B cell (primary cell): Measurements from ENCODE around the gene PCDHGB4. TPM values are rescaled to one million over a fixed set of nuclear protein-coding genes. Genes with fewer than 3 reads are reported as not detected.

Experiments used
- ATAC-seq: fragments of 200-7000 bp; cut with Tn5 transposase; one replicate; pipeline ENCODE4 v1.10.0; 2021; ENCODE audit warnings: low read depth, mild to moderate bottlenecking, moderate number of reproducible peaks, moderate library complexity
- CTCF ChIA-PET: fragments of 350-600 bp; sonication (Branson Sonifier 250); formaldehyde crosslinking; loops from one replicate; lab custom pipeline; 2021; ENCODE audit warnings: antibody characterized with exemption, inconsistent platforms; lab: Charles Lee
- POLR2A ChIA-PET: fragments of 350-600 bp; sonication (Branson Sonifier 250); formaldehyde crosslinking; loops from one replicate; lab custom pipeline; 2021; ENCODE audit warnings: antibody characterized with exemption; lab: Charles Lee
- DNase-seq: peaks from one replicate; pipeline ENCODE4 v3.0.0; 2013
- H2AFZ ChIP-seq: 2 replicates; pipeline ENCODE4 v1.6.1; 2012; ENCODE audit warnings: mild to moderate bottlenecking, low read depth, low read length; ENCODE audit not compliant: insufficient read depth, poor library complexity, severe bottlenecking
- H3K27ac ChIP-seq, 2 donors: 1 replicate in 1 of 2; 2 replicates in 1 of 2; pipeline ENCODE4 v1.5.1; 2012 to 2013; ENCODE audit warnings: low read length in 2 of 2, mild to moderate bottlenecking in 2 of 2, moderate library complexity in 1 of 2
- H3K27me3 ChIP-seq, 4 experiments: fragments of 200-600 bp in 1 of 4; sonication (generic) in 1 of 4; replicated peaks in 1 of 4; 1 replicate in 2 of 4; 2 replicates in 2 of 4; pipeline versions ENCODE4 v1.6.1 to v1.7.0; 2013 to 2016; ENCODE audit warnings: low read length in 3 of 4, mild to moderate bottlenecking in 2 of 4, mixed read lengths in 1 of 4, moderate library complexity in 1 of 4; ENCODE audit not compliant: insufficient read depth in 4 of 4, control insufficient read depth in 3 of 4; ENCODE audit errors: control extremely low read depth in 1 of 4
- H3K36me3 ChIP-seq, 2 experiments: replicated peaks in 1 of 2; 1 replicate in 1 of 2; 2 replicates in 1 of 2; pipeline versions ENCODE4 v1.6.1 to v1.7.1; 2013; ENCODE audit warnings: low read length in 1 of 2; ENCODE audit not compliant: insufficient read depth in 2 of 2, control insufficient read depth in 1 of 2; ENCODE audit errors: control extremely low read depth in 1 of 2, extremely low read depth in 1 of 2
- H3K4me1 ChIP-seq, 2 donors: fragments of 200-600 bp in 1 of 2; sonication (generic) in 1 of 2; 1 replicate in 1 of 2; 2 replicates in 1 of 2; pipeline versions ENCODE4 v1.5.1 to v1.6.1; 2013 to 2017; ENCODE audit warnings: low read length in 2 of 2; ENCODE audit not compliant: control insufficient read depth in 2 of 2, insufficient read depth in 2 of 2
- H3K4me2 ChIP-seq: replicated peaks from 2 replicates; pipeline ENCODE3; 2012; ENCODE audit warnings: mild to moderate bottlenecking, low read depth, low read length; ENCODE audit not compliant: poor library complexity, severe bottlenecking
- H3K4me3 ChIP-seq, 5 experiments: fragments of 200-600 bp in 1 of 5; sonication (generic) in 1 of 5; 1 replicate in 3 of 5; 2 replicates in 2 of 5; pipeline versions ENCODE4 v1.5.1 to v1.7.0; 2011 to 2016; ENCODE audit warnings: low read length in 4 of 5, mild to moderate bottlenecking in 4 of 5, low read depth in 2 of 5, control low read depth in 1 of 5, moderate library complexity in 1 of 5; ENCODE audit not compliant: insufficient read depth in 1 of 5; ENCODE audit errors: control extremely low read depth in 1 of 5, extremely low read depth in 1 of 5
- H3K79me2 ChIP-seq: fragments of 200-600 bp; sonication (generic); one replicate; pipeline ENCODE4 v1.6.0; 2016; ENCODE audit warnings: low read length; ENCODE audit not compliant: control insufficient read depth, insufficient read depth
- H3K9ac ChIP-seq: fragments of 200-600 bp; sonication (generic); 2 replicates; pipeline ENCODE4 v1.6.1; 2017; ENCODE audit warnings: mild to moderate bottlenecking, low read length, moderate library complexity
- H3K9me3 ChIP-seq, 3 donors: one replicate each; pipeline versions ENCODE4 v1.6.1 to v1.7.1; 2013; ENCODE audit warnings: low read length in 2 of 3; ENCODE audit not compliant: control insufficient read depth in 2 of 3, insufficient read depth in 1 of 3; ENCODE audit errors: control extremely low read depth in 1 of 3
- H4K20me1 ChIP-seq: 2 replicates; pipeline ENCODE4 v1.6.0; 2012; ENCODE audit warnings: mild to moderate bottlenecking, low read length; ENCODE audit not compliant: insufficient read depth, control insufficient read depth, poor library complexity, severe bottlenecking
- H3K27ac Mint-ChIP-seq: one replicate; pipeline ENCODE4 v1.8.0; 2021; ENCODE audit warnings: mixed read lengths
- H3K27me3 Mint-ChIP-seq: one replicate; pipeline ENCODE4 v1.8.0; 2021; ENCODE audit warnings: mixed read lengths
- H3K4me1 Mint-ChIP-seq: one replicate; pipeline ENCODE4 v1.8.0; 2021; ENCODE audit warnings: mixed read lengths
- H3K4me3 Mint-ChIP-seq: one replicate; pipeline ENCODE4 v1.8.0; 2021; ENCODE audit warnings: mixed read lengths
- H3K9me3 Mint-ChIP-seq: one replicate; pipeline ENCODE4 v1.8.0; 2022; ENCODE audit warnings: mixed read lengths; ENCODE audit not compliant: insufficient read depth
- EZH2 ChIP-seq: IDR thresholded peaks from 2 replicates; pipeline ENCODE4 v1.6.1; 2012; ENCODE audit warnings: borderline replicate concordance, low read depth, mild to moderate bottlenecking, moderate library complexity, low read length; ENCODE audit not compliant: insufficient read depth, poor library complexity, severe bottlenecking
- WGBS: methylation state at CpG from one replicate; pipeline ENCODE4 v1.1.5; 2013; ENCODE audit warnings: missing lambda C conversion rate; ENCODE audit not compliant: insufficient coverage; 5-methylcytosine and 5-hydroxymethylcytosine counted together
- intact Hi-C: fragments of 100-400 bp; cut with micrococcal nuclease; formaldehyde crosslinking; loops from one replicate; pipeline ENCODE4 v1.10.0; 2022
- polyA plus RNA-seq: library from polyadenylated mRNA; depleted of rRNA; stranded (reverse); fragments of >200 nt; gene quantifications from 2 replicates; pipeline ENCODE4 v1.2.3, GENCODE V29; 2012
- total RNA-seq, 2 donors: library from RNA; stranded (reverse); fragments of 120-200 nt in 1 of 2; gene quantifications; 1 replicate in 1 of 2; 2 replicates in 1 of 2; pipeline versions ENCODE4 v1.2.3 to v1.2.4, GENCODE V29; 2013 to 2022
- TF ChIP-seq, protein P1 (sequence below): fragments of 200-600 bp; IDR thresholded peaks from one replicate; pipeline ENCODE4 v1.8.0; 2022; ENCODE audit warnings: antibody characterized with exemption, mild to moderate bottlenecking

The PCDHGB4 gene
- total and polyA plus RNA-seq, 2 donors (not counting 1 experiment from before 2014, with no cell fraction given) = 0.39 to 1.6 TPM

DNA sequence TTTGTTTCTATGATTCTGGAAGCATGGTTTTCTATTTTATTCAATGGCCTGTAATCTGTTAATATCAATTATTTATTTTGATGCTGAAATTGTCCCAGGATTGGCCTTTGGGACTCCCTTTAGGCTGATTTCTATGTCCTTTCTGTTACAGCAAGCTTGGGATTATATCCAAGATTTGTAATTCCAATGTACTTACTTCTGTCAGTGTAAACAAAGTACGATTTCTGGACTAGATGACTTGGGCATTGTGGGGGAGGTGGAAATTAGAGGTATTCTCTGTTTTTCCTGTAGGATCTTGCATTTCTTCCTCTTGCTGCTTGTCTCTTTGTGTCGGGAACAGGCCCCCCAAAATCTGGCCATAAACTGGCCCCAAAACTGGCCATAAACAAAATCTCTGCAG, 46.5 kb downstream of the PCDHGB4 start:
- no peaks in the 10 kb centered on the region for H4K20me1 ChIP-seq
- no peak overlapping the region for H3K27ac ChIP-seq
- H3K27ac Mint-ChIP-seq = no peak overlapping the region
- H3K4me3 ChIP-seq = no peak overlapping the region
- peaks cover 0 to 36% (median 26%) of the 10 kb centered on the region in 3 donors for H3K9me3 ChIP-seq
- intact Hi-C loops = no loop called here
- peaks cover 0 to 36% (median 20%) of the 10 kb centered on the region in 4 experiments for H3K27me3 ChIP-seq
- no peak overlapping the region for H2AFZ ChIP-seq
- ChIA-PET CTCF (interaction anchor here (1.5 kb wide), 1 partner anchor 133 kb away, joined by 3 read pairs; no protein-coding TSS in a partner anchor), POLR2A (no interaction called here)
- ATAC-seq (no peak), DNase-seq (no peak)
- H3K79me2 ChIP-seq = no peaks in the 10 kb centered on the region
- TF ChIP-seq, protein P1, sequence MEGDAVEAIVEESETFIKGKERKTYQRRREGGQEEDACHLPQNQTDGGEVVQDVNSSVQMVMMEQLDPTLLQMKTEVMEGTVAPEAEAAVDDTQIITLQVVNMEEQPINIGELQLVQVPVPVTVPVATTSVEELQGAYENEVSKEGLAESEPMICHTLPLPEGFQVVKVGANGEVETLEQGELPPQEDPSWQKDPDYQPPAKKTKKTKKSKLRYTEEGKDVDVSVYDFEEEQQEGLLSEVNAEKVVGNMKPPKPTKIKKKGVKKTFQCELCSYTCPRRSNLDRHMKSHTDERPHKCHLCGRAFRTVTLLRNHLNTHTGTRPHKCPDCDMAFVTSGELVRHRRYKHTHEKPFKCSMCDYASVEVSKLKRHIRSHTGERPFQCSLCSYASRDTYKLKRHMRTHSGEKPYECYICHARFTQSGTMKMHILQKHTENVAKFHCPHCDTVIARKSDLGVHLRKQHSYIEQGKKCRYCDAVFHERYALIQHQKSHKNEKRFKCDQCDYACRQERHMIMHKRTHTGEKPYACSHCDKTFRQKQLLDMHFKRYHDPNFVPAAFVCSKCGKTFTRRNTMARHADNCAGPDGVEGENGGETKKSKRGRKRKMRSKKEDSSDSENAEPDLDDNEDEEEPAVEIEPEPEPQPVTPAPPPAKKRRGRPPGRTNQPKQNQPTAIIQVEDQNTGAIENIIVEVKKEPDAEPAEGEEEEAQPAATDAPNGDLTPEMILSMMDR = no peak
- TF ChIP-seq EZH2 = no peak
- H3K4me1 ChIP-seq = peaks cover 15 to 17% of the 10 kb centered on the region in 2 donors
- H3K4me3 Mint-ChIP-seq = no peak overlapping the region
- H3K4me2 ChIP-seq = no peak overlapping the region
- H3K36me3 ChIP-seq = no peaks in the 10 kb centered on the region
- peaks cover 26% of the 10 kb centered on the region for H3K27me3 Mint-ChIP-seq
- H3K4me1 Mint-ChIP-seq = peaks cover 7% of the 10 kb centered on the region
- H3K9ac ChIP-seq = no peak overlapping the region
- peaks cover 3% of the 10 kb centered on the region for H3K9me3 Mint-ChIP-seq
- no CpG with 5 or more reads among the region's 2 CpGs for WGBS

DNA sequence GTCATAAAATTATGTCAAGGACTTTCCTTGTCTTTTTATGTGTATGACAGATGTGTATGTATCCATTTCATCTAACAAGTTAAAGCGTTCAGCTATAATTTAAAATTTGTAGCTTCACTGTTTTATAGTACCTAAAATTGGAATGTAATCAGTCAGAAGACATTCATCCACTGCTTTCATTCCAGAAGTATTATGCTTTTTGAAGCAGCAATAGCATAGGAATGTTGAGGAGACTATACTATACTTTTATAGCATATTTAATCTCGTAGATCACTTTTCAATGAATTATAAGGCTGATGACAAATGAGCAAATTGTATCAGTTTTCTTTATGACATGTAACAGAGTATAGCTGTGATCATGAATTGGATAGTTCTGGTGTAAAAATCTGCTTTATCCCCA, 49.7 kb downstream of the PCDHGB4 start:
- Histone ChIP-seq H3K79me2 (no peaks in the 10 kb centered on the region), H3K36me3 (no peaks in the 10 kb centered on the region), H2AFZ (no peak overlapping the region), H4K20me1 (no peaks in the 10 kb centered on the region), H3K27ac (no peak overlapping the region), H3K9me3 (peaks cover 0 to 30% (median 6%) of the 10 kb centered on the region in 3 donors), H3K9ac (no peak overlapping the region), H3K4me2 (no peak overlapping the region), H3K27me3 (peaks cover 0 to 19% (median 2%) of the 10 kb centered on the region in 4 experiments), H3K4me3 (no peak overlapping the region), H3K4me1 (no peaks in the 10 kb centered on the region)
- TF ChIP-seq, protein P1 = no peak
- TF ChIP-seq EZH2 = no peak
- no peak for ATAC-seq
- H3K27ac Mint-ChIP-seq = no peak overlapping the region
- intact Hi-C loops = no loop called here
- no CpG with 5 or more reads among the region's 2 CpGs for WGBS
- no peak for DNase-seq
- CTCF ChIA-PET = no interaction called here
- POLR2A ChIA-PET = no interaction called here
- H3K27me3 Mint-ChIP-seq = peaks cover 12% of the 10 kb centered on the region
- H3K9me3 Mint-ChIP-seq = peaks cover 2% of the 10 kb centered on the region
- no peak overlapping the region for H3K4me3 Mint-ChIP-seq
- no peaks in the 10 kb centered on the region for H3K4me1 Mint-ChIP-seq
